Mucosa of rectum (tissue), 2 donors: ENCODE measurements around the gene STX16.

Source experiments
- H3K27ac ChIP-seq, 2 donors: one replicate each; pipeline ENCODE4 v1.7.0; 2013; ENCODE audit warnings: inconsistent platforms in 2 of 2, low read depth in 2 of 2, low read length in 2 of 2
- H3K27me3 ChIP-seq, 2 donors: one replicate each; pipeline ENCODE4 v1.7.0; 2013; ENCODE audit warnings: low read length in 2 of 2; ENCODE audit not compliant: control insufficient read depth in 2 of 2, insufficient read depth in 2 of 2
- H3K36me3 ChIP-seq, 2 donors: one replicate each; pipeline ENCODE4 v1.7.0; 2013; ENCODE audit warnings: low read length in 2 of 2; ENCODE audit not compliant: control insufficient read depth in 2 of 2, insufficient read depth in 2 of 2
- H3K4me1 ChIP-seq, 2 donors: one replicate each; pipeline ENCODE4 v1.7.0; 2013; ENCODE audit warnings: low read length in 2 of 2, mild to moderate bottlenecking in 1 of 2; ENCODE audit not compliant: control insufficient read depth in 2 of 2, insufficient read depth in 2 of 2
- H3K4me3 ChIP-seq, 2 donors: one replicate each; pipeline ENCODE4 v1.7.0; 2013; ENCODE audit warnings: low read length in 2 of 2
- H3K9ac ChIP-seq, 2 donors: one replicate each; pipeline ENCODE4 v1.7.0; 2013; ENCODE audit warnings: low read length in 2 of 2, low read depth in 1 of 2, mild to moderate bottlenecking in 1 of 2
- H3K9me3 ChIP-seq, 2 donors: one replicate each; pipeline ENCODE4 v1.7.0; 2013; ENCODE audit warnings: low read length in 2 of 2; ENCODE audit not compliant: control insufficient read depth in 2 of 2
- donor health status: healthy.
- donor health status: Normal muscosa, but diverticular disease.

The STX16 gene, protein sequence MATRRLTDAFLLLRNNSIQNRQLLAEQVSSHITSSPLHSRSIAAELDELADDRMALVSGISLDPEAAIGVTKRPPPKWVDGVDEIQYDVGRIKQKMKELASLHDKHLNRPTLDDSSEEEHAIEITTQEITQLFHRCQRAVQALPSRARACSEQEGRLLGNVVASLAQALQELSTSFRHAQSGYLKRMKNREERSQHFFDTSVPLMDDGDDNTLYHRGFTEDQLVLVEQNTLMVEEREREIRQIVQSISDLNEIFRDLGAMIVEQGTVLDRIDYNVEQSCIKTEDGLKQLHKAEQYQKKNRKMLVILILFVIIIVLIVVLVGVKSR

DNA sequence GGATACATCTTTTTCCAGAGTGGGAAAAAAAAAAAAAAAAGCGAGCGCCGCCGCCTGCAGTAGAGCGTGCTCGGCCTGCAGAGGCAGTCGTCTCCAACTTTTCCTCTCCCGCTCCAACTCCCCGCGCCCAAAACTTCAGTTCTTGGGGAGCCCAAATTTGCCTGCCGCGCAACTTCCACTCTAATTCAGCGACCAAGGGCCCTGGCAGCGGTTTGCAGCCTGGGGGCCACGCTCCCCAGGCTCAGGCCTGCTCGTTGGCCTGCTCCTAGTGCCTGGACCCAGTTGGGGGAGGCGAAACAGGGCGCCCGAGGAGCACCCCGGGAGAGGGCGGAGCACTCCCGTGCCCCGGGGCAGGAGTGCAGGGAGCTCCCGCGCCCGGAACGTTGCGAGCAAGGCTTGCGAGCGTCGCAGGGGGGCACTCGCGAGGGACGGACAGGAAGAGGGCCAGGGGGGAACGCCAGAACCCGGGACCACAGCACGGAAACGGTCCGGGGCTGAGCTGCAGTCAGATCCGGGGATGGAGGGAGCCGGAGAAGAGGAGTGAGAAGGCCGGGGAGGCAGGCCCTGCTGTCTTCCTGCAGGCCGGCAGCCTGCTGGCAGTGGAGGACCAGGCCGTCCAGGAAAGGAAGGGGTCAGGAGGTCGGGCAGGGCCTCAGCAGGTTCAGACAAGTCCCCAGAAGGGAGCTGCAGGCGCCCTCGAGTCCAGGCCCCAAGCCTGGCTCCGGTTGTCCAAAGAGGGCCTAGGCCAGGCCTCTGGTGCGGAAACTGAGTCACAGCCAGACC lies at the start of gene STX16:
Gene STX16, plus strand, starts transcription at position 508 of the 783 bp plus-strand sequence. CDS start 724 bp downstream, outside the sequence.
- Histone ChIP-seq H3K9ac (peak within 1 kb of the TSS; percentile 89 to 98), H3K4me1 (peaks cover 5 to 13% of the 10 kb centered on the region in 2 donors), H3K27me3 (no peaks in the 10 kb centered on the region), H3K36me3 (no peaks in the 10 kb centered on the region), H3K4me3 (peak within 1 kb of the TSS; percentile 80 to 97), H3K9me3 (no peaks in the 10 kb centered on the region), H3K27ac (peak within 1 kb of the TSS; percentile 95 to 99)

DNA sequence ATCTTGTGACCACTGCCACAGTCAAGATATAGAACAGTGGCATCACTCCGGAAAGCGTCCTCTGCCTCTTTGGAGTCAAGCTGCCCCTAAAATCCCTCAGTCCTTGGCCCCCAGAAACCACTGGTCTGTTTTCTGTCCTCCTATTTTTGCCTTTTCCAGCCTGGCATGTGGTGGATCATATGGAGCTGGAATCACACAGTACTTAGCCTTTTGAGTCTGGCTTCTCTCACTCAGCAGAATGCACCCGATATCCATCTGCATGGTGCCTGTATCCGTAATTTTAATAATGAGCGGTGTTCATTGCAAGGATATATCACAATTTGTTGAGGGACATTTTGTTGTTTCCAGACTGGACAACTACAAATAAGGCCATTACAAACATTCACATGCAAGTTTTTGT lies 49.0 kb upstream of the STX16 start:
- Histone ChIP-seq H3K36me3 (no peaks in the 10 kb centered on the region), H3K9me3 (no peaks in the 10 kb centered on the region), H3K4me3 (no peak overlapping the region), H3K4me1 (peaks cover 0 to 5% of the 10 kb centered on the region in 2 donors), H3K9ac (no peak overlapping the region), H3K27me3 (no peaks in the 10 kb centered on the region), H3K27ac (no peak overlapping the region)

DNA sequence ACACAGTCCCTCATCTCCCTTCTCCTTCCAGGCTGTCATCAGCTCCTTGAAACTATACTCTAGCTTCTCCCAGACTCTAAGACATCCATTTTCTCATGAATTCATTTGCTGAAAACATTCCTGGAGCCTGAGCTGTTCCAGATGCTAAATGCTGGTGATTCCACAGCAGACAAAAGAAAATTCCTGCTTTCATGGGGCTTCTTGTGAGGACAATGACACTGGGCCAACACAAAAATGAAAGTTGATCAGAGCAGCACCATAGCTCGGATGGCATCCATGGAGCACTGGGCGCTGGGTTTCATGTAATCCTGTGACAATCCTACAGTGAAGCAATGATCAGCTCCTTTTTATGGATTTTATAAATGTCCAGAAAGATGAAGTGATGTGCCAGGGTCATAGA lies 47.4 kb upstream of the STX16 start:
- no peak overlapping the region for H3K27ac ChIP-seq
- no peak overlapping the region for H3K9ac ChIP-seq
- H3K4me1 ChIP-seq, result peaks cover 0 to 5% of the 10 kb centered on the region in 2 donors
- no peaks in the 10 kb centered on the region for H3K27me3 ChIP-seq
- H3K9me3 ChIP-seq, result no peaks in the 10 kb centered on the region
- no peaks in the 10 kb centered on the region for H3K36me3 ChIP-seq
- H3K4me3 ChIP-seq, result no peak overlapping the region

DNA sequence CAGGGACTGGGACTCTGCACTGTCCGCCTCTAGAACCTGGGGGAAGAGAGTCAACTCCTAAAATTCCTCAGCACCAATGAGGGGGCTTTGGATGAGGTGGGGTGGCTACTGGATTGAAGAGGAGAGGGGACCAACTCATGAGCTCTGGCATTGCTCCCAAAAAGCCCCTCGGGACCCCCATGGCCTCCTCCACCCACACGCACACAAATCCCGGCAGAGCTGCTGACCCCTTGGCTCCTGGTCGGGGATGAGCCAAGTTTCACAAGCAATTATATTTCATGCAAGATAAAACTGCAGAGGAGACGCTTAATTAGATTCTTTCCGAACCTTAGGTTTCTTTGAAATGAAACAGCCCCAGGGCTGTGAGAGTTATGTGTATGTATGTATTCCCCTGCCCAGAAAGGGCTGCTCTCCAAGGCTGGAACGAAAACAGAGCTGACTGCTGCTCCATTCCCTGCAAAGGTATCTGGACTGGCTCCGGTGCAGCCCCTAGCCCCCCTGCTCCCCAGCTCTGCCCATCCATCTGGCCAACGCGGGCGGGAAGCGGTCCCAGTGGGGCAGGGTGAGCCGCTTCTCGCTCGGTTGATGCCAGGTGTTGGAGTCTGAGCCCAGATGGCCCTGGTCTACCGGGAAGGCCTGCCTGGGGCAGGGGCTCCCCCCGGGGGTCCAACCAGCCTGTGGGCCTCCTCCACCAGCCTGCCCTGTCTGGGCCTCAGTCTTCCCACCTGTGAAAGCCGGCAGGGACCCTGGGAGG lies 46.8 kb upstream of the STX16 start:
- Histone ChIP-seq H3K9ac (no peak overlapping the region), H3K27ac (no peak overlapping the region), H3K4me3 (no peak overlapping the region), H3K4me1 (peaks cover 0 to 5% of the 10 kb centered on the region in 2 donors), H3K27me3 (no peaks in the 10 kb centered on the region), H3K36me3 (no peaks in the 10 kb centered on the region), H3K9me3 (no peaks in the 10 kb centered on the region)

DNA sequence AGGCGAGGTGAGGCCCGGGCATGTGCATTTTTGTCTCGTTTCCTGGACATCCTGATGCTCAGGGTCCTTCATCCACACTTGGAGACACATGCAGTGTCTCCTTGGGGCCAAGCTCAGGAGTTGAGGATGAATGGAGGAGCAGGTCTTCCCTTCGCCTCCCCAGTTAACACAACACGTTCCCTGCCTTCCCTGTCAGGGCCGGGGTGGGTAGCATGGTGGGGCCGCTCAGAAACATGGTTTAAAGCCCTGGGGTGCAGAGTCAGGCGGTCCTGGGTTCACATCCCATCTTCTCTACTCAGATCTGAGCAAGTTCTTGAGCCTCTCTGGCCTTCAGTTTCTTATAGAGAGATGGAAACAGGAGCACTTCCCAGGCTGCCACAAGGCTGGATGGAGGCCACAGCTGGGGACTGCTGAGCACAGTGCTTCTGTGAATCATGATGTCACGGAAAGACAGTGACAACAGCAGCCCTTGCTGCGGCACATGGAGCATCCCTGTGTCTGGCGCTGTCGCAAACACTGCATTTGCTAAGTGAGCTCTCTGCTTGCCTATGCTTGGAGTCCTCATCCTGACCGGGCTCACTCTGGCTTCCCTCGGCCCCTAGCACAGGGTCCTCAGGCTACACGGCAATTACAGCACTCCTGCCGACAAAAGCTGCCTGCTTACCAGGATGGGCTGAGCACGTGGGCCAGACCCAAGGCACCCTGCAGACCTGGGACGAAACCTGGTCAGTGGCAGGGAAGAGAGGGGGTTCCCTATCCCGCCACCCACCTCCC lies 45.6 kb upstream of the STX16 start:
- Histone ChIP-seq H3K9ac (no peak overlapping the region), H3K4me1 (peaks cover 0 to 5% of the 10 kb centered on the region in 2 donors), H3K9me3 (no peaks in the 10 kb centered on the region), H3K27me3 (no peaks in the 10 kb centered on the region), H3K36me3 (no peaks in the 10 kb centered on the region), H3K27ac (no peak overlapping the region), H3K4me3 (no peak overlapping the region)

DNA sequence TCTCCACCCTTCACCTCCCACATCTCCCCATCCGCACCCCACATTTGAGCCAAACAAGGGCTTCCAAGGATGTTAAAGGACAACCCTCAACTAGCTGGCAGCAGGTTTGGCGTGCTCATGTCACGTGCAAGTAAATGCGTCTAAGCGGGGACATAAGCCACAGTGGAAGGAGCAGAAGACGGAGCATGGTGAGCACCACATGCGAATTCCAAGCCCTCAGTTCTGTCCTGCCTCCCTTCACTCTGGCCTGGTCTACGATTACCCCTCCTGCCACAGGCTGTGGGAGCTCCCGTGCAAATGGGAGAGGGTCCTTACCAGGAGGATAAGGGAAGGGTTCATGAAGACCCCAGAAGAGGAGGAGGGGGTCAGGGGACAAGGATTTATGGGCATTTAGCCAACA lies 44.9 kb upstream of the STX16 start:
- Histone ChIP-seq H3K9me3 (no peaks in the 10 kb centered on the region), H3K4me1 (peaks cover 0 to 2% of the 10 kb centered on the region in 2 donors), H3K27me3 (no peaks in the 10 kb centered on the region), H3K9ac (no peak overlapping the region), H3K4me3 (no peak overlapping the region), H3K27ac (no peak overlapping the region), H3K36me3 (no peaks in the 10 kb centered on the region)

DNA sequence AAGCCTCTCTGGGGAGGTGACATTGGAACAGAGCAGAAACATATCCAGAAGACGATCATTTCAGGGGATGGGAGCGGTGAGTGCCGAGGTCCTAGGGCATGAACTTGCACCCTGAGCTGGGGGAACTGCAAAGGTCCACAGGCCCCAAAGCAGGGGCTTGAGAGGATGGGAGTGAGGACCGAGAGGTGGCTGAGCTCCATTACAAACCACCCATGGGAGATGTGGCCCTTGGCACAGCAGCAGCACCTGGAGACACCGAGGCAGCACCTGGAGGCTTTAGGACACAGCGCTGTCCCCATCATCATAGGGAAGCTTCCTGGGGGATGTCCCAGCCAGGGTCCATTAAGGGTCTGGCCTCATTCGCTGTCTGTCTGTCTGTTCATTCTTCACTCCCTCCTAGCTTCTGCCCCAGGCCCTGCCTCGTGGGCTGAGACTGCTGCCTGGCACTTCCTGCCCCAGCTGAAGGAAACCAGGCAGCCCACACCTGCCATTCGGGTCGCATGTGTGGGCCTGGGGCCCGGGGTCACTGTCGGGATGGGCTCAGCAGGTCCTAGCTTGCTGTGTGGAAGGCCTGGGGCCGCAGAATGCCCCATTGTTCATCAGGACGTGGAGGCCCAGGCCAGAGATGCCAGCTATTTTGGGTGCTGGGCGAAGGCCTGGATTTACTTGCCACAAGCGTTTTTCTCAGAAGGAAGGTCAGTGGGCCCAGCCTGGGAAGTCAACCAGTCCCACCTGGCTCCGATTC lies 42.8 kb upstream of the STX16 start:
- Histone ChIP-seq H3K9me3 (no peaks in the 10 kb centered on the region), H3K4me1 (no peaks in the 10 kb centered on the region), H3K9ac (no peak overlapping the region), H3K4me3 (no peak overlapping the region), H3K36me3 (no peaks in the 10 kb centered on the region), H3K27ac (no peak overlapping the region), H3K27me3 (no peaks in the 10 kb centered on the region)

DNA sequence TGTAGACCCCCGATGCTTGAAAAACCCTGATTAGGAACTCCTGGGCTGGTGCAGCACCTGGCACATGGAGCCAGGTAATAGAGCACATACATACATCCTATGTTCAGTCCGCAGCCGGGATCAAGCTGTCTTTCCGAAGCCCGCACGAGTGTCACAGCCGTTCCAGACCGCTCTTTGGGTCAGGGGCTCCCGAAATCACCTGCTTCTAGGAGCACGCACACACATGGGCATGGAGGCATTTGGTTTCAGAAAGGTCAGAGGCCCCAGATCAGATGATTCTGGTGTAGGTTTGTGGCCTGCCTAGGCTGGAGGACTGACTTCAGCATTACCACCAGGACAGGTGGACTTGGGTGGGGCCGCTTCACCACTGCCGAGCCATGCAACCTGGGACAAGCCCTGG lies 42.1 kb upstream of the STX16 start:
- Histone ChIP-seq H3K4me3 (no peak overlapping the region), H3K36me3 (no peaks in the 10 kb centered on the region), H3K27ac (no peak overlapping the region), H3K9me3 (no peaks in the 10 kb centered on the region), H3K4me1 (no peaks in the 10 kb centered on the region), H3K9ac (no peak overlapping the region), H3K27me3 (no peaks in the 10 kb centered on the region)

DNA sequence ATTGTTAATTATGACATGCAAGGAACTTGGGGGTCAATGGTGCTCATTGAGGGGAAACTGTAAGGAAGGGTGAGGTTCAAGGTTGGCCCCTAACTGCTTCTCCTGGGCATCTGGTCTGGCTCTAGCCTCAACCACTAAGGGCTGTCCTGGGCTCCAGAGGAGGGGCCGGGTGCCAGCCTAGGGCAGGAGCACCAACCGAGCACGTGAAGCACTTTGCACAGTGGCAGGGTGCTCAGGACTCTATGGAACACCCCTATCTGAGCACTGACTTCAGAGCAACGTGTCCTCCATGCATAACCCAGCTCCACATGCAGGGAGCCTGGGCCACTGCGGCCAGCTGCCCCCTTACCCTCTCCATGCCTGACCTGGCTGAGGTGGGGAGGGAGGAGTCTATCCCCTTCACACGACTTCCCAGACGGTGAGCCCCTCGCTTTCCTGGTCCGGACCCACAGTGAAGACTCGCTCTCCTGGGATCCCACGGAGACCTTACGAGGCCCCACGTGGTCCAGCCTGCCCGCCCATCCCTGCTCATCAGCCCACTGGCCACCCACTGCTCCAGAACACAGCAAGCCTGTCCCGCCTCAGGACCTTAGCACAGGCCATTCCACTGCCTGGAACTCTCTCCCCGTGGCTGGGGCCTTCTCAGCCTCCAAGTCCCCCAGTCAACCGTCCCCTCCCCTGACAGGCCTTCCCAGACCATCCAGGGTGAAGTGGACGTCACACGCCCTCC lies 40.8 kb upstream of the STX16 start:
- Histone ChIP-seq H3K4me3 (no peak overlapping the region), H3K9ac (no peak overlapping the region), H3K36me3 (no peaks in the 10 kb centered on the region), H3K9me3 (no peaks in the 10 kb centered on the region), H3K4me1 (no peaks in the 10 kb centered on the region), H3K27me3 (no peaks in the 10 kb centered on the region), H3K27ac (no peak overlapping the region)
